ENCODE data around the gene CFAP73. TPM values are rescaled to one million over a fixed set of nuclear protein-coding genes. Genes with fewer than 3 reads are reported as not detected.
"Not testable (repeated sequence)": the region's sequence is repeated elsewhere in the genome, so short reads cannot be mapped to it uniquely, and the experiment has no call there.

CFAP73 gene
- total RNA-seq, 1 donor from 2014 or later = not detected

DNA sequence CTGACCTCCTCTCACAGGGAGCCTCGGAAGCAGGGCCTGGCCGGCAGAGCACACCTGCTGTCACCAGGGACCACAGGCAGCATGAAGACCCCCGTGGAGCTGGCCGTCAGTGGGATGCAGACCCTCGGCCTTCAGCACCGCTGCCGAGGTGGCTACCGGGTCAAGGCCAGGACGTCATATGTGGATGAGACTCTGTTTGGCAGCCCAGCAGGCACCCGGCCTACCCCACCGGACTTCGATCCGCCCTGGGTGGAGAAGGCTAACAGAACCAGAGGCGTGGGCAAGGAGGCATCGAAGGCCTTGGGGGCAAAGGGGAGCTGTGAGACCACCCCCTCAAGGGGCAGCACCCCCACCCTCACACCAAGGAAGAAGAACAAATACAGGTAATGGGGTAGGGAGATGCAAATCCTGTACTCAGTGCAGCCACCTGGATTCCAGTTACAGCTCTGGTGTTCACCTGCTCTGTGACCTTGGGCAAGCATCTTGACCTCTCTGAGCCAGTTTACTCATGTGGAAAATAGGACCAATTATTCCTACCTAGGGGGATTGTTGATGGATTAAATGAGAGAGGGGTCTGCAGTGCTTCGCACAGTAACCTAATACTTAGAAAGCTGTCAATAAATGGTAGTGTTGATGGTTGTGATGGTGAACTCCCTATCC lies 37.3 kb downstream of the CFAP73 start:
- no peak for DNase-seq (ENCODE audit: low read depth in 2 of 2)

DNA sequence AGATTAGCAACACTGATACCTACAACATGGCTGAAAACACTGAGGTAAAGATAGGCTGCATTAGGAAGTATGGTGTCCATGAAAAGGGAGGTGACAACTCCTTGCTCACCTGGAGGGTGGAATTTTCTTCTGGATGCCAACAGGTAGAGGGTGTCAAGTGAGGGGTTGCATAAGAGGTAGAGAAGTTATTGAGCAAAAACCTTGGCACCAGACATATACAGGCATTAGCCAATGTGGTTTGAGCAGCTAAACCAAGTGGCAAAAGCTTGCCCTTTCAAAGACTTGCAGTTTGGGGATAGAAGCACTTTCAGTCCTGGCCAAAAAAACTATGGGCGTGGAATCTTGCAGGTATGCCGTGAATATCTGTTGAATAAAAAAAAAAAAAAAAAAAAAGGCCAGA lies 39.8 kb downstream of the CFAP73 start:
- DNase-seq (ENCODE audit: low read depth in 2 of 2) = no peak

DNA sequence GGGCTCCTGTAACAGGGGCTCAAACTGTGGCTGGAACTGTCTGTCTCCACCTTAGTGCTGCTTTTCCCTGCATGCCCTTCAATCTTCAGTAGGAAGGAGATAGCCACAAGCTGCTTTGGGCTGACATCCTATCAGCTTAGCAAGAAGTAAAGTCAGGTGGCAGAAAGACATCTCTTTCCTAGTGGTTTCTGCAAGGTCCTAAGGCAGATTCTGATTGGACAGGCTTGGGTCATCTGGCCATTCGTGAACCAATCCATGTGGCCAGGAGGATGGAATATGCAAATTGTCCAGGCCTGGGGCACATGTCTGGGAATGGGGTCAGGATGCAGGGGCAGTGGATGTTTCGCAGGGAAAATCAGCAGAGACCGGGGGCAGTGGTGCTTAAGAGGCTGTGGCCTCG lies 41.2 kb downstream of the CFAP73 start:
- DNase-seq (ENCODE audit: low read depth in 2 of 2) = peak; percentile 45 to 57

DNA sequence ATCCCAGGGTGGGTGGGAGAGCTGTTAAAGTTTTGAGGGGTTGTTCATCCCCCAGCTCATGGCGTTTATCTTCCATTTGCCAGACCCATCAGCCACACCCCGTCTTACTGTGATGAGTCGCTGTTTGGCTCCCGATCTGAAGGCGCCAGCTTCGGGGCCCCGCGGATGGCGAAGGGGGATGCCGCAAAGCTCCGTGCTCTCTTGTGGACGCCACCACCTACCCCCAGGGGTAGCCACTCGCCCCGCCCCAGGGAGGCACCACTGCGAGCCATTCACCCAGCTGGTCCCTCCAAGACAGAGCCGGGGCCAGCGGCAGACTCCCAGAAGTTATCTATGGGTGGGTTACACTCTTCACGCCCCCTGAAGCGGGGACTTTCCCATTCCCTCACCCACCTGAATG lies 41.7 kb downstream of the CFAP73 start:
- no peak for DNase-seq (ENCODE audit: low read depth in 2 of 2)

DNA sequence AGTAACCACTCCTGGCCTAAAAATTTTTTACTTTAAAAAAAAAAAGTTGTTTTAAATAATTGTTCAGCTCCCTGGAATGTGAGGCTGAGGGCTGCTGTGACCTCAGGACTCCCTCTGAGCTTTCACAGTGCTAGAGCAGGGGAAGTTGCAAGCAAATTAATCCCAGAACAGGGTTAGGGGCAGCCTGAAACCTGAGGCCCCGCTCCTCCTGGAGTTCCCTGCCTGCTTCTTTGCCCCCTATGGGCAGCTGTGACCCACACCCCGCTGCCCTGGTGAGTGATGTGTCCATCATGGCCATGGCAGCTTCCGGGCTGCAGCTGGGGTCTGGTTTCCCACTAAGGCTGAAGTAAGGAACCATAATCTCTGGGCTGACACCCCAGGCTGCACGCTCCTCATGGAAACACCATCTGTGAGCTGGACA lies 45.5 kb downstream of the CFAP73 start:
- no peak for DNase-seq (ENCODE audit: low read depth in 2 of 2)

DNA sequence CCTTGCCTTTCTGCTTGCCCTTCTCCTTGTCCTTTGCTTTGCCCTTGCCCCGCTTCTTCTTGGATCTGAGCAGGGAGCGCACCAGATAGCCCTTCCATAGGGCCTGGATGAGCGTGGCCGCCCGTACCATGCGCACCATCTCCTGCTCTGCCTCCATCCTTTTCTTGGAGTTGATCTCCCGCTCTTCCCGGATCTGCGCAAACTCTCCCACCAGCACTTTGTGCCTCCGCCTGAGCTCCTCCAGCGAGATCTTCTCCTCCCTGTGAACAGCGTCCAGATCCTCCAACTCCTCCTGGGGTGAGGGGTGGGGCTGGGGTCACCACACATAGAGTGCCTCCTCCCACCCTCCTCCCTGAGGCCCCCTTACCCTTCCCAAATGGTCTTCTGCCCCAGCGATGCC lies 46.1 kb downstream of the CFAP73 start:
- DNase-seq (ENCODE audit: low read depth in 2 of 2) = no peak

DNA sequence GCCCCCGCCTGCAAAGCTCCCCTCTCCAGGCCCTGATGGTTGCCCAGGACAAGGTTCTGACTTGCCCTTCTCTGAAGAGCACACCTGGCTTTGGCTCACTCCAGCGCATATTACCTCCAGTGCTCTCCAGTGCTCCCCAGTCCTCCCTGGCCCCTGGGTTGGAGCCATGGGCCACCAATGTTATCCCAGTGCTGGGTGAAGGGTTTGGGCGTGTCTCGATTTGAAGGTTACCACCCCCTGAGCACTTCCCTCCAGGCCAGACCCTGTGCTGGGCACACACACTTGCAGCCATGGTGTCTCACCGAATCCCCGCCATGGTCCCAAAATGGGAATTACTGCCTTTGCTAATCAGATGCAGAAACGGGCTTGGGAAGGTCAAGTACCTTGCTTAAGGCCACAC lies 47.1 kb downstream of the CFAP73 start:
- DNase-seq (ENCODE audit: low read depth in 2 of 2) = no peak

DNA sequence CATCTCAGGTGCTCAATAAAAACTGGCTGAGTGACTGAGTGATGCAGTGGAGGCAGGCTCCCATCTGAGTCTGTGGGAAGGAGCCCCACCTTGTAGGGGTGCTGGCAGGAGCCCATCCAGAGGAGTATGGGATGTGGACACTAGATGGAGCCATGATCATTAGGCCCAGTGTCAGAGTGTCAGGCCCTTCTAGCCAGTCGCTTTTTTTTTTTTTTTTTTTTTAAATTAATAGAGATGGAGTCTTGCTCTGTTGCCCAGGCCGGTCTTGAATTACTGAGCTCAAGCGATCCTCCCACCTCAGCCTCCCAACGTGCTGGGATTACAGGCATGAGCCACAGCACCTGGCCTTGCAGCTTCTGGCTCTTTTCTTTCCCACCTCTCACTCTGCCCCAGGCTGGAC lies 47.5 kb downstream of the CFAP73 start:
- peak; percentile 86 to 88 for DNase-seq (ENCODE audit: low read depth in 2 of 2)

DNA sequence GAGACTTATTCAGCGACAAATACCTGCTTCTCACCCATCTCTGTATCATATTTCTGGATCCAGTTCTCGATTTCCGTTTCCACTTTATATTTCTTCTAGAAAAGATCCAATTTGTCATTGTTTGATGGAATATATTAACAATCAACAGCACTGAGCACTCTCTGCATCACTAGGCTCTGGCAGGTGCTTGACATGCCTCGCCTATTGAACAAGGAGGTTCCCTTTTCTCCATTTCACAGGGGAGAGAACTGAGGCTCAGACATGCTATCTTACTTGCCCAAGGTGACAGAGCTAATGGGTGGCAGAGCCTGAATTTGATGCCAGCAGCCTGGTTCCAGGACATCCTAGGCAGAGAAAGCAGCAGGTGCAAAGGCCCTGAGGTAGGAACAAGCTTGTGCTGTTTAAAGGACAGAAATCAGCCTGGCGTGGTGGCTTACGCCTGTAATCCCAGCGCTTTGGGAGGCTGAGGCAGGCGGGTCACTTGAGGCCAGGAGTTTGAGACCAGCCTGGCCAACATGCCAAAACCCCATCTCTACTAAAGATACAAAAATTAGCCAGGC lies 48.1 kb downstream of the CFAP73 start:
- no peak for DNase-seq (ENCODE audit: low read depth in 2 of 2)

DNA sequence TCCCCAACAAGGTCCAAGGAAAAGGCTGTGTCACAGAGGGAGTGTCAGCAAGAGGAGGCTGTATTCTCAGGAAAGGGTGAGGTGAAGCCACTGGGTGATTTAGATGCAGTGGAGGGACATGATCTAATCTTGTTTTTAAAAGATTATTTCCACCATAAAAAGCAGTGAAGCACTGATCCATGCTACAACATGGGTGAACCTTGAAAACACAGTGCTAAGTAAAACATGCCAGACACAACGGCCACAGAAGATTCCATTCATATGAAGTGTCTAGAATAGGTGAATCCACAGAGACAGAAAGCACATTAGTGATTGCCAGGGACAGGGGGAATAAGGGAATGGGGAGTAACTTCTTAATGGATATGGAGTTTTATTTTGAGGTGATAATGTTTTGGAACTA lies 48.8 kb downstream of the CFAP73 start:
- no peak for DNase-seq (ENCODE audit: low read depth in 2 of 2)

DNA sequence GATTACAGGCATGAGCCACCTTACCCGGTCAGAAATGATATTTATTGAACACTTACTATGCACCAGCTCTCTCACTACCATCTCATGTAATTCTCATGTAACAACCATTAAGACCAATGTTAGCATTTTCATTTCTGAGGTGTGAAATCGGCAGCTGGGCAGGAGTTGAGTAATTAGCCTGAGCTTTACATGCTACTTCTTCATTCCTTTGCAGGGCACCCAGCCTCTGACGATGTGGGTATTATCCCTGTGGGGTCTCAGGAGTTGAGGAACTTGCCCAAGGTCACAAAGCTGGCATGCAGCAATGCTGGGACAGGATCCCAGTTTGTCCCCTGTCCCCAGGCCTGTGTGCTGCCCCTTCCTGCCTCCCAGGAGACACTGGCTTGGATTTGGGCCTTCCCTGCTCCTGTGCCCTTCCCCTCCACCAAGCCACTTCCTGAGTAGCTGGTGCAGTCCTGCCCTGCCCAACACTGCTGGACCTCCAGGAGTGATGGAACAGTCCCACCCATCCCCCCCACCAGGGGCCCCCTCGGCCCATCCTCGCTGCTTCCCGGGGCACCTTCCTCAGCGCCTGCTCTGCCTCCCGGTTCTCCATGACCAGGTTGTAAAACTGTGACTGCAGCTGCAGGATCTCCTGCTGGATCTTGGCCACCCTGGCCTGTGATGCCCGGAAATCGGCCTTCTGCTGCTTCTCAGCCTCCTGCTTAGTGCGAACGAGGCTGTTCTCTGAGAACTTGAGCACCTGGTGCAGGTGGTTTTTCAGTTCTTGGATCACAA lies 50.7 kb downstream of the CFAP73 start:
- no peak for DNase-seq (ENCODE audit: low read depth in 2 of 2)

DNA sequence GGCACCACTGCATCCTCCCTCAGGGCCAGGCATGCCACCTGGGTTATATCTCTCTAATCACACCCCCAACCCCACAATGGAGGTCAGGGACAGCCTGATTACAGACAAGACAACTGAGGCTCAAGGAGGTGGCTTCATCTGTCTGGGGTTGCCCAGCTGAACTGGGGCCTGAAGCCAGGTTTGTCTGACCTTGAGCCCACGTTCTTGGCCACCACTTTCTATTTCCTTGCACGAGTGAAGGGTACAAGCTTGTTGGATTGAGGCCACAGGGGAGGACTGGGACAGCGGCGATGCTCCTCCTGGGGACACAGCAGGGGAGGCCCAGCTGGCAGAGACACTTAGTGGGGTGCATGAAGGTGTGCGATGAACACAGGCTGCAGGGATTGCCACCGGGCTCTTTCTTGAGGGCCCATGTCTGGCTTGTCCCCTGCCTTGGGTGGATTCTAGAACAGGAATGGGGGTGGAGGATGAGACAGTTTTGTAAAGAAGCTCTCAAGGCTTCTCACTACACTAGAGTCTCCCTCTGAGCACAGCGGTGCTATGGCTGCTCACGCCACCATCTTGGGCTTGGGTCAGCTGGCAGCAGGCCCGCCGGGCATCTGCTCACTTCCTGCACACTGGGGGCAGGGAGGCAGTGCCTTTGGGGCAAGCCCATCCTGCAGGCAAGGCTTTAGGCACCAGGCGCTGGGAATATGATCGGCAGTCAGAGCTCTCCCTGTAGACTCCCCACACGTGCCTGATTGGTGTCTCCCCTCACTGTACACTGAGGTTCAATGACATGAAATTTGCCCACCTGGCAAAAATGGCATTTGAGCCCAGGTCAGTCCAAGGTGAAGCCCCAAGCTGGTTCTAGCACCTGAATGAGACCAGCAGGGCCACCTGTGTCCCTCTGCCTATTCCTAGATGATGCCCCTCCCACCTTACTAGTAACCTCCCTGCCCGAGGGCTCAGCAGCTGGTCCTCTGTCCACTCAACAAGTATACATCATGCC lies 52.0 kb downstream of the CFAP73 start:
- no peak for DNase-seq (ENCODE audit: low read depth in 2 of 2)

DNA sequence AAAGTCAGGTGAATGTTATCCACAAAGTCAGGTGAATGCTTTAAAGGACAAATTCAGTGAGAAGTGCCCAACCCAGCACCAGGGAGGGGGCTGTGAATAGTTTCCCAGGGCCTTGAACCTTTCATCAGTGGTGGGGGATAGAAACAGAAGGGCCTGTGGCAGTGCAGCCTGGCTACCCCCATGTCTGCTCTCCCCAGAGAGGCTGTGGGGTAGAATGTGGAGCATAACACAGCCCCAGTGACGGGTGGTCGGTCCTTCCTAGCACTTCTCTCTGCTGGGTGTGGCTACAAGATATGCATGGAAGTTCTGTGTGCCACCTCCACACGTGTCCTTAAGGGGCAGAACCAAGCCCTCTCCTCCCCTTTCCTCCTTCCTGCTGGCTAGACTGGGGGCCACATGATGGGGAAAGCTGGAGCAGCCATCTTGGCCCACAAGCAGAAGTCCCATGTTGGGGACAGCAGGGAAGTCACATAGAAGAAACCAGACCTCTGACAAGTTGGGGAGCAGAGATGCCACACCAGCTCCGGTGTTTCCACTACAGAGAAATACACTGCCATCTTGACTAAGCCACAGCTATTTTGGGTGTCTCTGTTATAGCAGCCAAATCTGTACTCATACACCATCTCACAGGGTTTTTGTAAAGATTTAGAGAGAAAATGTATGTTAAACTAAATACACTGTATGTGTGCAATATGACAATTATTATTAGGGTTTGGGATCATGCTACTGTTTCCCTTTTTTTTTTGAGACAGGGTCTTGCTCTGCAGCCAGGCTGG lies 53.0 kb downstream of the CFAP73 start:
- DNase-seq (ENCODE audit: low read depth in 2 of 2) = no peak

DNA sequence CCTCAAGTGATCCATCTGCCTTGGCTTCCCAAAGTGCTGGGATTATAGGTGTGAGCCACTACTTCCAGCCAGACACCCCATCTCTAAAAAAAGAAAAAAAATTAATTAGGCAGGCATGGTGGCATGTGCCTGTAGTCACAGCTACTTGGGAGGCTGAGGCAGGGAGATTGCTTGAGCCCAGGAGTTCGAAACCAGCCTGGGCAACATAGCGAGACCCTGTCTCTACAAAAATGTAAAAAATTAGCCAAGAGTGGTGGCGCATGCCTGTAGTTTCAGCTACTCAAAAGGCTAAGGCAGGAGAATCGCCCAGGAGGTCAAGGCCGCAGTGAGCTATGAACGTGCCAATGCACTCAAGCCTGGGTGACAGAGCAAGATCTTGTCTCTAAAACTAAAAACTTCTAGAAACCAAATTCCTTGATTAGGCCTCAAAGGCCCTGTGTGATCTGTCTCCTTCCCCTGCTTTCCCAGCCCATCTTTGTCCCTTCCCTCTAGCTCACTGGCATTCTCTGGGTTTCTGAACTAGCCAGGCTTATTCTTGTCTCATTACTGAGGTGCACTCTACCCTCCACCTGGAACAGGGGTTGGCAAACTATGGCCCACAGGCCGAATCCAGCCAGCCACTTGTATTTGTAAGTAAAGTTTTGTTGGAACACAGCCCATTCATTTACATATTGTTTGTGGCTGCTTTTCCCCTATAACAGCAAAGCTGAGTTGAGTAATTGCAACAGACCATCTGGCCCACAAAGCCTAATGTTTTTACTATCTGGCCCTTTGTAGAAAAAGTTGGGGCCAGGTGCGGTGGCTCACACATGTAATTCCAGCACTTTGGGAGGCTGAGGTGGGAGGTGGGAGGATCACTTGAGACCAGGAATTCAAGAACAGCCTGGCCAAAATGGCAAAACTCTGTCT lies 54.6 kb downstream of the CFAP73 start:
- no peak for DNase-seq (ENCODE audit: low read depth in 2 of 2)

DNA sequence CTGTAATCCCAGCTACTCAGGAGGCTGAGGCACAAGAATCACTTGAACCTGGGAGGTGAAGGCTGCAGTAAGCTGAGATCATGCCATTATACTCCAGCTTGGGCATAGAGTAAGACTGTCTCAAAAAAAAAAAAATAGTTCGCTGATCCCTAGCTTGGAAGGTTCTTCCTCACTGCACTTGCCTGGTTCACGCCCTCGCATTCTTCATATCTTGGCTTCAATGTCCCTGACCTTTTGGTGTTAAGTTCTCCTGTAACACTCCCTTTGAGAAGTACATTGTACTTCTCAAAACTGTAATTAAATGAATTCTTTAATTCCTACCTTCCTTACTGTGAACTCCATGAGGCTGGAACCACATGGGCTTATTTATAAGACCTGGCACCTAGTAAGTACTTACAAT lies 55.3 kb downstream of the CFAP73 start:
- DNase-seq (ENCODE audit: low read depth in 2 of 2) = no peak

DNA sequence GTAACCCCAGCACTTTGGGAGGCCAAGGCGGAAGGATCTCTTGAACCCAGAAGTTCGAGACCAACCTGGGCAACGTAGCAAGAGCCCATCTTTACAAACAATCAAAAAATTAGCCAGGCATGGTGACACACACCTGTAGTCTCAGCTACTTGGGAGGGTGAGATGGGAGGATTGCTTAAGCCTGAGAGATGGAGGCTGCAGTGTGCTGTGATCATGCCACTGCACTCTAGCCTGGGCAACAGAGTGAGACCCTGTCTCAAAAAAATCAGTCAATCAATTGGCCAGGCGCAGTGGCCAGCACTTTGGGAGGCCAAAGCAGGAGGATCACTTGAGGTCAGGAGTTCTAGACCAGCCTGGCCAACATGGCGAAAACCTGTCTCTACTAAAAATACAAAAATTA lies 57.3 kb downstream of the CFAP73 start:
- not testable (repeated sequence) for DNase-seq (ENCODE audit: low read depth in 2 of 2)

DNA sequence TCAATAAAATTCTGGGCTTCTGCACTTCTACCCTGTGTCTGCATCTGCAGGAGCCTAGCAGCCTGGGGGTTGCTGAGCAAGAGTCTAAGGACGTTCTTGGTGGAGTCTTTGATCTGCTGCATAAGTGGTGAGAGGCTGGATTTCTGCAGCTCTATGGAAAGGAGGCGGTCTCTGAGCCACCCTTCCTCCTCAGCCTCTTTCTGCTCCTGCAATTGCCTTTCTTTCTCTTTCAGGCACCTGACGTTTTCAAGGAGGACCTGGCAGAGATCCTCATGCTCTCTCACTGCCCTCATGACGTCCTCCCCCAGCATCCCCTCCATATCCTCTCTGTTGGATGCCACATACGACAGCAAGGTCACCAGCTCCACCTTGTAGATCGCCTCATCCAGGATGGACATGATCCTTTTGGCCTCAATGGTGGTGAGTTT lies 58.1 kb downstream of the CFAP73 start:
- DNase-seq (ENCODE audit: low read depth in 2 of 2) = no peak

DNA sequence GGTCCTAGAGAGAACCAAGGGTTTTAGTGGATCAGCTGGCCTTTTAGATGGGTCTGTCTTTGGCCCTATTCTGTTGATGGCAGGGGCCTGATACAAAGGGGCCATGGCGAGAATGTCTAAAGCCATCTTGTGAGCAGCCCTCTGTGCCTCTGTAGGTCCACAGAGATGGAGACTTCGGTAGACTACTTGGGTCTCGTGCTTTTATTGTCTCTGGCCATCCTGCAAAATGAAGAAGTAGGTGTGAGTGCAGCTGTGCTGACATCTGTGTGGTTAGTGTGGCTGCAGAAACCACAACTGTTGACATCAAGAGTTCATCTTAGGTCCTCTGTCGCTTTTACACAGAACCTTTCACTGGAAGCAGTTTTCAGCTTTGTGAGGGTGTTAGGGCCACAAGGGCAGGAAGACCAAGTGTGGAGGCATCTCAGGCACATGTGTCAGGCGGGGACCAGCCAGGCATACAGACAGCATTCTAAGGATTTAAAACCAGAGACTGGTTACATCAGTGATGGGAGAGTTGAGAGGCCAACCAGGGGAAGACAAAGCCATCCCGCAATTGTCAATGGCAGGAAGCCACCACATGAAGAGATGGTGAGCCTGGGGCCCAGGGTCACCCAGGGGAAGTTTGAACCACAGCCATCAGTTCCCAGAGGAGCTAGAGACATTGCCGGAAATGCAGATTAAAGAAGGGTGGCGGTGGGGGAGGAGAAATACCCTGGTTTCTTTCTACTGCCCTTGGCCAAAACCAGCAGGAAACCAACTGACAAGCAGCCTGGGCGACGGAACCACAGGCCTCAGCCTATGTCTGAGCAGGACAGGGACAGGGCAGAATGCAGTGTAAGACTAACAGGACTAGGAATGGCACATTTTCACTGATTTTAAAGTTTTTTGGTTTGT lies 58.8 kb downstream of the CFAP73 start:
- peak in 1 of 2 donors; percentile 29 for DNase-seq (ENCODE audit: low read depth in 2 of 2)
